DND-41 (cell line): ENCODE data around the gene TMEM167A.
"Not testable (repeated sequence)": the region's sequence is repeated elsewhere in the genome, so short reads cannot be mapped to it uniquely, and the experiment has no call there.

Experiments
- ATAC-seq: fragments of 200-7000 bp; cut with Tn5 transposase; 3 replicates; pipeline ENCODE4 v1.9.1; 2021; ENCODE audit warnings: low read depth; ENCODE audit not compliant: insufficient read depth
- DNase-seq: peaks from one replicate; pipeline ENCODE4 v3.0.0-alpha.2; 2020
- H2AFZ ChIP-seq: 2 replicates; pipeline ENCODE4 v1.6.0; 2012; ENCODE audit warnings: low read depth, low read length
- H3K27ac ChIP-seq: 2 replicates; pipeline ENCODE4 v1.5.1; 2012; ENCODE audit warnings: low read length, inconsistent platforms
- H3K27me3 ChIP-seq: fragments of 200-600 bp; sonication (generic); 2 replicates; pipeline ENCODE4 v1.6.0; 2012; ENCODE audit warnings: low read length, mild to moderate bottlenecking, inconsistent platforms; ENCODE audit not compliant: insufficient read depth, poor library complexity
- H3K36me3 ChIP-seq: 2 replicates; pipeline ENCODE4 v1.5.1; 2012; ENCODE audit warnings: low read length, inconsistent platforms; ENCODE audit not compliant: insufficient read depth
- H3K4me1 ChIP-seq: 2 replicates; pipeline ENCODE4 v1.5.1; 2012; ENCODE audit warnings: mild to moderate bottlenecking, low read length; ENCODE audit not compliant: insufficient read depth
- H3K4me2 ChIP-seq: 2 replicates; pipeline ENCODE4 v1.6.0; 2012; ENCODE audit warnings: mild to moderate bottlenecking, moderate library complexity, low read length, inconsistent platforms; ENCODE audit not compliant: insufficient read depth
- H3K4me3 ChIP-seq, 2 experiments: fragments of 200-600 bp in 1 of 2; shearing (Covaris generic) in 1 of 2; 2 replicates each; pipeline ENCODE4 v1.5.1; 2012 to 2016; ENCODE audit warnings: inconsistent platforms in 2 of 2, low read length in 2 of 2, mild to moderate bottlenecking in 2 of 2, low read depth in 1 of 2, moderate library complexity in 1 of 2
- H3K79me2 ChIP-seq: 2 replicates; pipeline ENCODE4 v1.6.0; 2012; ENCODE audit warnings: low read length, inconsistent platforms; ENCODE audit not compliant: insufficient read depth
- H3K9ac ChIP-seq: 2 replicates; pipeline ENCODE4 v1.6.0; 2012; ENCODE audit warnings: low read depth, mild to moderate bottlenecking, inconsistent platforms, low read length, moderate library complexity
- H3K9me3 ChIP-seq: 2 replicates; pipeline ENCODE4 v1.5.1; 2012; ENCODE audit warnings: low read length, moderate library complexity, mild to moderate bottlenecking, inconsistent platforms; ENCODE audit not compliant: insufficient read depth, severe bottlenecking
- H4K20me1 ChIP-seq: 2 replicates; pipeline ENCODE4 v1.6.0; 2012; ENCODE audit warnings: low read length; ENCODE audit not compliant: insufficient read depth
- EZH2 ChIP-seq: IDR thresholded peaks from 3 replicates; pipeline ENCODE4 v1.6.1; 2012; ENCODE audit warnings: borderline replicate concordance, low read depth, mild to moderate bottlenecking, moderate library complexity, low read length, inconsistent platforms; ENCODE audit not compliant: severe bottlenecking
- TF ChIP-seq, protein P1 (sequence below): IDR thresholded peaks from 2 replicates; pipeline ENCODE4 v1.5.1; 2012; ENCODE audit warnings: borderline replicate concordance, low read length, moderate library complexity, mild to moderate bottlenecking; ENCODE audit not compliant: poor library complexity, severe bottlenecking; ENCODE audit errors: extremely low read depth

Gene TMEM167A

GRCh38 chr5:83071286-83072051 lies 5.7 kb downstream of the TMEM167A start:
- Histone ChIP-seq H3K4me1 (peaks cover 67% of the 10 kb centered on the region), H3K4me2 (peak overlapping the region; percentile 80; the same call in 1 of the 2 replicates), H4K20me1 (peaks cover 42% of the 10 kb centered on the region; the same call in 1 of the 2 replicates), H3K27ac (no peak overlapping the region), H3K9me3 (no peaks in the 10 kb centered on the region), H3K27me3 (no peaks in the 10 kb centered on the region), H3K79me2 (peaks cover 100% of the 10 kb centered on the region), H3K36me3 (peaks cover 19% of the 10 kb centered on the region), H3K9ac (no peak overlapping the region), H2AFZ (no peak overlapping the region), H3K4me3 (no peak overlapping the region)
- no peak for ATAC-seq
- DNase-seq: no peak
- TF ChIP-seq, protein P1, sequence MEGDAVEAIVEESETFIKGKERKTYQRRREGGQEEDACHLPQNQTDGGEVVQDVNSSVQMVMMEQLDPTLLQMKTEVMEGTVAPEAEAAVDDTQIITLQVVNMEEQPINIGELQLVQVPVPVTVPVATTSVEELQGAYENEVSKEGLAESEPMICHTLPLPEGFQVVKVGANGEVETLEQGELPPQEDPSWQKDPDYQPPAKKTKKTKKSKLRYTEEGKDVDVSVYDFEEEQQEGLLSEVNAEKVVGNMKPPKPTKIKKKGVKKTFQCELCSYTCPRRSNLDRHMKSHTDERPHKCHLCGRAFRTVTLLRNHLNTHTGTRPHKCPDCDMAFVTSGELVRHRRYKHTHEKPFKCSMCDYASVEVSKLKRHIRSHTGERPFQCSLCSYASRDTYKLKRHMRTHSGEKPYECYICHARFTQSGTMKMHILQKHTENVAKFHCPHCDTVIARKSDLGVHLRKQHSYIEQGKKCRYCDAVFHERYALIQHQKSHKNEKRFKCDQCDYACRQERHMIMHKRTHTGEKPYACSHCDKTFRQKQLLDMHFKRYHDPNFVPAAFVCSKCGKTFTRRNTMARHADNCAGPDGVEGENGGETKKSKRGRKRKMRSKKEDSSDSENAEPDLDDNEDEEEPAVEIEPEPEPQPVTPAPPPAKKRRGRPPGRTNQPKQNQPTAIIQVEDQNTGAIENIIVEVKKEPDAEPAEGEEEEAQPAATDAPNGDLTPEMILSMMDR: no peak
- TF ChIP-seq EZH2: no peak

- Histone ChIP-seq H4K20me1 (peaks cover 39% of the 10 kb centered on the region; the same call in 1 of the 2 replicates), H3K4me2 (peak overlapping the region; percentile 17), H3K27me3 (no peaks in the 10 kb centered on the region), H3K9me3 (no peaks in the 10 kb centered on the region), H3K79me2 (peaks cover 100% of the 10 kb centered on the region), H3K36me3 (peaks cover 19% of the 10 kb centered on the region), H3K9ac (no peak overlapping the region), H3K4me1 (peaks cover 46% of the 10 kb centered on the region), H3K4me3 (no peak overlapping the region), H3K27ac (peak overlapping the region; percentile 49; the same call in 1 of the 2 replicates), H2AFZ (no peak overlapping the region)
- TF ChIP-seq, protein P1: no peak
- no peak for TF ChIP-seq EZH2
- ATAC-seq (no peak), DNase-seq (no peak)
These were observed 7.9 kb downstream of the TMEM167A start for GRCh38 chr5:83069096-83069799.

GRCh38 chr5:83067377-83067776 lies 9.8 kb downstream of the TMEM167A start:
- not testable (repeated sequence) for H3K9me3 ChIP-seq, H3K9ac ChIP-seq, ATAC-seq, H3K27ac ChIP-seq, DNase-seq, H3K4me3 ChIP-seq, H3K27me3 ChIP-seq, H2AFZ ChIP-seq, H3K4me2 ChIP-seq
- peaks cover 99% of the 10 kb centered on the region for H3K79me2 ChIP-seq
- peaks cover 29% of the 10 kb centered on the region for H3K4me1 ChIP-seq
- H4K20me1 ChIP-seq: peaks cover 26% of the 10 kb centered on the region; the same call in 1 of the 2 replicates
- H3K36me3 ChIP-seq: peaks cover 27% of the 10 kb centered on the region

DNA sequence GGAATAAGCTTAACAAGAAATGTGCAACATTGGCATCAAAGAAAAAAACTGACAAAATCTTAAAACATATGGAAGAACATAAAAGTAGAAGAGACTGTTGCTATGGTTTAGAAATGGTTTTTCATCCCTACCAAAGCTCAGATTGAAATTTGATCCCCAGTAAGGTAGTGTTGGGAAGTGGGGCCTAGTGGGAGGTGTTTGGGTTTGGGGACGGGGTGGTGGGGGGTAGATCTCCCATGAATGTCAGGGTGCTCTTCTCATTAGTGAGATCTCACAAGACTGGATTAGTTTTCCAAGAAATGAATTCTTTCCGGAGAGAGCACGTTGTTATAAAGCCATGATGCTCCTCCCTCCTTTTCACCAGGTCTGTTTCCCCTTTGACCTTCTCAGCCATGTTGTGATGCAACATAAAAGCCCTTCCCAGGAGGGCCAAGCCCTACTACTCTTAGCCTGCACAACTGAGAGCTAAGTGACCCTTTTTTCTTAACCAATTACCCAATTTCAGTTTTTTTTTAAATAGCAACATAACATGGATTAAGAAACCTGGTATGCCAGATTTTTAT lies 10.6 kb downstream of the TMEM167A start:
- H3K9me3 ChIP-seq: no peaks in the 10 kb centered on the region
- TF ChIP-seq EZH2: no peak
- TF ChIP-seq, protein P1: no peak
- no peak overlapping the region for H2AFZ ChIP-seq
- peaks cover 35% of the 10 kb centered on the region for H3K36me3 ChIP-seq
- H3K27ac ChIP-seq: no peak overlapping the region
- DNase-seq: no peak
- peaks cover 21% of the 10 kb centered on the region for H3K4me1 ChIP-seq
- H3K79me2 ChIP-seq: peaks cover 99% of the 10 kb centered on the region
- no peak overlapping the region for H3K4me2 ChIP-seq
- H3K27me3 ChIP-seq: no peaks in the 10 kb centered on the region
- H3K9ac ChIP-seq: no peak overlapping the region
- no peak overlapping the region for H3K4me3 ChIP-seq
- ATAC-seq: no peak
- peaks cover 19% of the 10 kb centered on the region; the same call in 1 of the 2 replicates for H4K20me1 ChIP-seq
